ENCODE measurements around the gene SLC25A10.

Gene SLC25A10

GRCh38 chr17:81711814-81712467 is at the start of gene SLC25A10:
SLC25A10 (plus strand) TSS chr17:81712284; CDS start chr17:81712427, 143 bp downstream.
- no peak for DNase-seq (ENCODE audit: low read depth, low spot score)
- peak within 1 kb of the TSS; percentile 67 for H3K4me3 ChIP-seq (ENCODE audit: low read depth, low read length)
- ChIA-PET CTCF (interaction anchor here (0.7 to 1.3 kb wide), 4 partner anchors 10 to 151 kb away, joined by 3 to 4 read pairs (median 3); partner anchors contain the start of genes ARL16 and HGS), POLR2A (interaction anchor here (0.7 to 2.9 kb wide), 5 partner anchors 9 to 347 kb away, joined by 3 to 14 read pairs (median 4); partner anchors contain the start of genes MRPL12 and P4HB)
- TF ChIP-seq CTCF (IDR thresholded peaks at IDR 0.05; ENCODE audit: insufficient read depth, low read length, missing control alignments) = no peak

GRCh38 chr17:81664051-81664470 is 48.0 kb upstream of the SLC25A10 start:
- ChIA-PET POLR2A (interaction anchor here (0.7 kb wide), 1 partner anchor 88 kb away, joined by 4 read pairs; no protein-coding TSS in a partner anchor), CTCF (interaction anchor here (0.8 to 1.3 kb wide), 2 partner anchors 15 to 49 kb away, joined by 3 read pairs; no protein-coding TSS in a partner anchor)
- no peak for TF ChIP-seq CTCF (IDR thresholded peaks at IDR 0.05; ENCODE audit: insufficient read depth, low read length, missing control alignments)
- H3K4me3 ChIP-seq (ENCODE audit: low read depth, low read length) = no peak overlapping the region
- no peak for DNase-seq (ENCODE audit: low read depth, low spot score)

- DNase-seq (ENCODE audit: low read depth, low spot score) = no peak
- peak overlapping the region; percentile 84 for H3K4me3 ChIP-seq (ENCODE audit: low read depth, low read length)
- TF ChIP-seq CTCF (IDR thresholded peaks at IDR 0.05; ENCODE audit: insufficient read depth, low read length, missing control alignments) = no peak
- ChIA-PET POLR2A (interaction anchor here (0.5 to 2.2 kb wide), 4 partner anchors 9 to 159 kb away, joined by 3 to 7 read pairs (median 4); partner anchors contain the start of gene PDE6G), CTCF (interaction anchor here (0.6 to 1.3 kb wide), 4 partner anchors 10 to 64 kb away, joined by 3 to 7 read pairs (median 3); no protein-coding TSS in a partner anchor)
These were observed 46.6 kb upstream of the SLC25A10 start for GRCh38 chr17:81665205-81666091.

GRCh38 chr17:81666092-81666341 is 46.1 kb upstream of the SLC25A10 start:
- no peak for DNase-seq (ENCODE audit: low read depth, low spot score)
- H3K4me3 ChIP-seq (ENCODE audit: low read depth, low read length) = peak overlapping the region; percentile 84
- ChIA-PET POLR2A (interaction anchor here (0.9 to 2.2 kb wide), 4 partner anchors 9 to 30 kb away, joined by 3 to 7 read pairs (median 4); partner anchors contain the start of genes ARL16, HGS and PDE6G), CTCF (interaction anchor here (1.2 kb wide), 1 partner anchor 22 kb away, joined by 3 read pairs; no protein-coding TSS in a partner anchor)
- TF ChIP-seq CTCF (IDR thresholded peaks at IDR 0.05; ENCODE audit: insufficient read depth, low read length, missing control alignments) = no peak

GRCh38 chr17:81666342-81667191 is 45.5 kb upstream of the SLC25A10 start, which contains the start of the genes CCDC137 and OXLD1:
CCDC137 (plus strand) TSS chr17:81666737; CDS start chr17:81666767, 30 bp downstream.
OXLD1 (minus strand) TSS chr17:81666605; CDS start chr17:81666577, 28 bp downstream.
- peak; percentile 67 for DNase-seq (ENCODE audit: low read depth, low spot score)
- H3K4me3 ChIP-seq (ENCODE audit: low read depth, low read length) = peak within 1 kb of the TSS; percentile 84
- ChIA-PET CTCF (interaction anchor here (1.2 kb wide), 1 partner anchor 21 kb away, joined by 3 read pairs; no protein-coding TSS in a partner anchor), POLR2A (interaction anchor here (0.9 to 2.2 kb wide), 4 partner anchors 9 to 29 kb away, joined by 3 to 7 read pairs (median 4); partner anchors contain the start of genes ARL16, HGS and PDE6G)
- TF ChIP-seq CTCF (IDR thresholded peaks at IDR 0.05; ENCODE audit: insufficient read depth, low read length, missing control alignments) = no peak
